OCI-LY3 (cell line): Measurements from ENCODE around the gene ILF3.

Source experiments
- EZH2phosphoT487 ChIP-seq: fragments of 200-600 bp; shearing (Covaris generic); IDR thresholded peaks from 2 replicates; pipeline ENCODE4 v1.6.1; 2018; ENCODE audit warnings: antibody characterized with exemption, mixed run types, low read depth
- TF ChIP-seq, protein P1 (sequence below): fragments of 200-600, 300-600 bp; sonication (generic); IDR thresholded peaks from 2 replicates; pipeline ENCODE4 v1.5.1; 2014; ENCODE audit warnings: antibody characterized with exemption, low read length, low read depth

DNA sequence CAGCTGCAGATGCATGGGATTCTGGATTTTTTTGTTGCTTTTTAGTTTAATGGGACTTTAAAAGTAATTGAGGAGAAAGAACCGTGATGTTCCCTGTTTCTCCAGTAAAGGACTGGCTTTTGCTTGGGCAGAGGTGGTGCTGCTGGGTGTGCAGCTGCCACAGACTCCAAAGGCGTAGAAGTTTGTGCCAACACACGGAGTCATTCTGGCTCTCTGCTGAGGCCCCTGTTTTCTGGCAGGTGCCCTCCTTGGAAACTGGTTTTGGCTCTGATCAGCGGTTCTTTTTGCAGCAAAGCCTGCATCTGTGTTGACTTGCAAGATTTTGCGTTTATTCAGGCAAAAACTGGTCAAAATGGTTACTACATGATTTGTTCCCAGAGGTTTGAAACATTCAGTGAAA is 31.1 kb downstream of the ILF3 start:
- TF ChIP-seq, protein P1, sequence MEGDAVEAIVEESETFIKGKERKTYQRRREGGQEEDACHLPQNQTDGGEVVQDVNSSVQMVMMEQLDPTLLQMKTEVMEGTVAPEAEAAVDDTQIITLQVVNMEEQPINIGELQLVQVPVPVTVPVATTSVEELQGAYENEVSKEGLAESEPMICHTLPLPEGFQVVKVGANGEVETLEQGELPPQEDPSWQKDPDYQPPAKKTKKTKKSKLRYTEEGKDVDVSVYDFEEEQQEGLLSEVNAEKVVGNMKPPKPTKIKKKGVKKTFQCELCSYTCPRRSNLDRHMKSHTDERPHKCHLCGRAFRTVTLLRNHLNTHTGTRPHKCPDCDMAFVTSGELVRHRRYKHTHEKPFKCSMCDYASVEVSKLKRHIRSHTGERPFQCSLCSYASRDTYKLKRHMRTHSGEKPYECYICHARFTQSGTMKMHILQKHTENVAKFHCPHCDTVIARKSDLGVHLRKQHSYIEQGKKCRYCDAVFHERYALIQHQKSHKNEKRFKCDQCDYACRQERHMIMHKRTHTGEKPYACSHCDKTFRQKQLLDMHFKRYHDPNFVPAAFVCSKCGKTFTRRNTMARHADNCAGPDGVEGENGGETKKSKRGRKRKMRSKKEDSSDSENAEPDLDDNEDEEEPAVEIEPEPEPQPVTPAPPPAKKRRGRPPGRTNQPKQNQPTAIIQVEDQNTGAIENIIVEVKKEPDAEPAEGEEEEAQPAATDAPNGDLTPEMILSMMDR = no peak
- no peak for TF ChIP-seq EZH2phosphoT487
